Suprapubic skin (tissue), 4 donors: ENCODE data around the gene IFT52. TPM values are rescaled to one million over a fixed set of nuclear protein-coding genes. Genes with fewer than 3 reads are reported as not detected.

Source experiments
- DNase-seq, 2 donors: peaks; one replicate each; pipeline ENCODE4 v3.0.0-alpha.2; 2019; ENCODE audit warnings: low spot score in 2 of 2
- H3K27ac ChIP-seq: fragments of 200-600 bp; sonication (generic); one replicate; pipeline ENCODE4 v1.5.1; 2019
- H3K27me3 ChIP-seq: fragments of 200-600 bp; sonication (generic); one replicate; pipeline ENCODE4 v1.5.1; 2019
- H3K36me3 ChIP-seq: fragments of 200-600 bp; sonication (generic); one replicate; pipeline ENCODE4 v1.5.1; 2019
- H3K4me1 ChIP-seq: fragments of 200-600 bp; sonication (generic); one replicate; pipeline ENCODE4 v1.5.1; 2019
- H3K4me3 ChIP-seq: fragments of 200-600 bp; sonication (generic); one replicate; pipeline ENCODE4 v1.5.1; 2019; ENCODE audit warnings: mild to moderate bottlenecking
- H3K9me3 ChIP-seq: fragments of 200-600 bp; sonication (generic); one replicate; pipeline ENCODE4 v1.5.1; 2019
- EP300 ChIP-seq: sonication (generic); formaldehyde crosslinking; IDR thresholded peaks from one replicate; pipeline ENCODE4 v1.6.1; 2017; ENCODE audit warnings: antibody characterized with exemption
- POLR2A ChIP-seq, 2 donors: fragments of 450-650 bp; IDR thresholded peaks; one replicate each; pipeline ENCODE4 v1.6.1; 2017; ENCODE audit warnings: antibody characterized with exemption in 2 of 2, mild to moderate bottlenecking in 2 of 2, moderate library complexity in 2 of 2
- POLR2AphosphoS5 ChIP-seq, 3 donors: sonication (generic); formaldehyde crosslinking; IDR thresholded peaks; one replicate each; pipeline ENCODE4 v1.6.1; 2017; ENCODE audit warnings: antibody characterized with exemption in 3 of 3
- WGBS: methylation state at CpG from one replicate; pipeline ENCODE4 v1.1.5; 2018; 5-methylcytosine and 5-hydroxymethylcytosine counted together
- total RNA-seq, 4 donors: library from RNA; depleted of rRNA; stranded (reverse); fragments of >200 nt; gene quantifications; one replicate each; pipeline ENCODE4 v1.1.0, GENCODE V29; 2016
- TF ChIP-seq, protein P1 (sequence below), 2 donors: fragments of 200-600 bp in 1 of 2; fragments of 450-650 bp in 1 of 2; sonication (generic) in 1 of 2; IDR thresholded peaks; one replicate each; pipeline ENCODE4 v1.5.1; 2016 to 2019; ENCODE audit warnings: antibody characterized with exemption in 2 of 2, mild to moderate bottlenecking in 1 of 2, moderate library complexity in 1 of 2

Gene IFT52
- total RNA-seq, 4 donors from 2014 or later, result 10.7 to 17.5 (median 13.5) TPM

DNA sequence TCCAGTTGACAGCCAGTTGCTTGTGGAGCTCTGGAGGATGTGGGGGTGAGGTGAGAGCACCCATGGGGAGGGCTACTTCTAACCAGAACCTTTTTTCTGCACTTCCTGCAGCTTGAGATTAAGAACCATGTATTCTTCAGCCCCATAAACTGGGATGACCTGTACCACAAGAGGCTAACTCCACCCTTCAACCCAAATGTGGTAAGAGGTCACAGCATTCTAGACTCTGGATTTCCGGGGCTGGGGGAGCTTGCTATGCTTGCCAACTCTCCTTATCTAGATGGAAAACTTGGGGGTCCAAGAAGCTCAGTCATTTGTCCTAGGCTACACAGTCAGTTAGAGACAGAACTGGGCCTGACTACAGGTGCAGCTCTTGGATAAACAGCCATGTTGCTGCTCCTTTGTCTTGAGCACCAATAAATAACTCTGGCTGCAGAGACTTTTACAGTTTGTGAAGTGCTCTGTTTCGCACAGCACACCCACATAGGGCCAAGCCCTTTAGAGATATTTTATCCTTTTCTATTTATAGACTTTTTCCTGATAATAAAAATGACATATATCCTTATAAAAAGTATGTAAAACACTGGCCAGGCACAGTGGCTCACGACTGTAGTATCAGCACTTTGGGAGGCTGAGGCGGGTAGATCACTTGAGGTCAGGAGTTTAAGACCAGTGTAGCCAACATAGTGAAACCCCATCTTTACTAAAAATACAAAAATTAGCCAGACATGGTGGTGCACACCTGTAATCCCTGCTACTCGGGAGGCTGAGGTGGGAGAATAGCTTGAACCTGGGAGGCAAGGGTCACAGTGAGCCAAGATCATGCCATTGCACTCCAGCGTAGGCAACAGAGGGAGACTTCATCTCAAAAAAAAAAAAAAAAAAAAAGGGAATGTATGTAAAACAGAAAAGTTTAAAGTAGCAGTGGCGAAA lies 10.6 kb upstream of the IFT52 start:
- Histone ChIP-seq H3K9me3 (no peaks in the 10 kb centered on the region), H3K27ac (no peak overlapping the region), H3K27me3 (no peaks in the 10 kb centered on the region), H3K4me3 (no peak overlapping the region), H3K4me1 (no peaks in the 10 kb centered on the region), H3K36me3 (no peaks in the 10 kb centered on the region)
- DNase-seq, result no peak
- TF ChIP-seq POLR2AphosphoS5 (IDR thresholded peaks at IDR 0.05), result no peak
- no peak for TF ChIP-seq POLR2A (IDR thresholded peaks at IDR 0.05)
- no peak for TF ChIP-seq EP300
- TF ChIP-seq, protein P1, sequence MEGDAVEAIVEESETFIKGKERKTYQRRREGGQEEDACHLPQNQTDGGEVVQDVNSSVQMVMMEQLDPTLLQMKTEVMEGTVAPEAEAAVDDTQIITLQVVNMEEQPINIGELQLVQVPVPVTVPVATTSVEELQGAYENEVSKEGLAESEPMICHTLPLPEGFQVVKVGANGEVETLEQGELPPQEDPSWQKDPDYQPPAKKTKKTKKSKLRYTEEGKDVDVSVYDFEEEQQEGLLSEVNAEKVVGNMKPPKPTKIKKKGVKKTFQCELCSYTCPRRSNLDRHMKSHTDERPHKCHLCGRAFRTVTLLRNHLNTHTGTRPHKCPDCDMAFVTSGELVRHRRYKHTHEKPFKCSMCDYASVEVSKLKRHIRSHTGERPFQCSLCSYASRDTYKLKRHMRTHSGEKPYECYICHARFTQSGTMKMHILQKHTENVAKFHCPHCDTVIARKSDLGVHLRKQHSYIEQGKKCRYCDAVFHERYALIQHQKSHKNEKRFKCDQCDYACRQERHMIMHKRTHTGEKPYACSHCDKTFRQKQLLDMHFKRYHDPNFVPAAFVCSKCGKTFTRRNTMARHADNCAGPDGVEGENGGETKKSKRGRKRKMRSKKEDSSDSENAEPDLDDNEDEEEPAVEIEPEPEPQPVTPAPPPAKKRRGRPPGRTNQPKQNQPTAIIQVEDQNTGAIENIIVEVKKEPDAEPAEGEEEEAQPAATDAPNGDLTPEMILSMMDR (IDR thresholded peaks at IDR 0.05), result no peak
- 81% methylated on average over 7 of the region's 7 CpGs for WGBS

DNA sequence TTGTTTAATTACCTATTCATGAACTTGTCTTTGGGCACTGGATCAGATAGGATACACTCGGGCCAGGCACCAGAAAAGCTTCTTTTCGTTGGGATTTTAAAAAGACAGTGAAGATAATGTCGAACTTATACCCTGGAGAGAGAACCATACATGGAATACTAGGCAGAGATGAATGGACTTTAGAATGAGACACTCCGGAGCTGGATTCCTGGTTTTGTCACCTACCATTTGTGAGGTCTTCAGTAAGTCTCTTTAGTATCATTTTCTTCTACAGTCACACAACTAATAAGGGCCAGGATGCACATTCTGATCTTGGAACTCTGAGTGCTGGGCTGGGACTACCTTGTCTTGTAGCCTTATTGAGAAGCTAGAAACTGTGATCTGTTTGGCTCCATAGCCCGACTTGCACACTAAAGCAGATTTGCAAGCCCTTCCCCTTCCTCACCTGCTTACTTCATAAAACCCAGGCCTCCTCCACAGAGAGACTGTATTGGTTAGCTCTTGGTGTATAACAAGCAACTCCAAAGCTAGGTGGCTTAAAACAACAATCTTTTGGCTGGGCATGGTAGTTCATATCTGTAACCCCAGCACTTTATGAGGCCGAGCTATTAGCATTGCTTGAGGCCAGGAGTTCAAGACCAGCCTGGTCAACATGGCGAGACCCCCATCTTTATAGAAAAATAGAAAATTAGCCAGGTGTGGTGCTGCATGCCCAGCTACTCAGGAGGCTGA lies 7.4 kb upstream of the IFT52 start:
- Histone ChIP-seq H3K27ac (no peak overlapping the region), H3K4me1 (no peaks in the 10 kb centered on the region), H3K9me3 (no peaks in the 10 kb centered on the region), H3K27me3 (no peaks in the 10 kb centered on the region), H3K36me3 (no peaks in the 10 kb centered on the region), H3K4me3 (no peak overlapping the region)
- no peak for DNase-seq
- TF ChIP-seq, protein P1 (IDR thresholded peaks at IDR 0.05), result no peak
- TF ChIP-seq POLR2A (IDR thresholded peaks at IDR 0.05) (no peak), POLR2AphosphoS5 (IDR thresholded peaks at IDR 0.05) (no peak), EP300 (no peak)
- 82% methylated on average over 7 of the region's 7 CpGs for WGBS

DNA sequence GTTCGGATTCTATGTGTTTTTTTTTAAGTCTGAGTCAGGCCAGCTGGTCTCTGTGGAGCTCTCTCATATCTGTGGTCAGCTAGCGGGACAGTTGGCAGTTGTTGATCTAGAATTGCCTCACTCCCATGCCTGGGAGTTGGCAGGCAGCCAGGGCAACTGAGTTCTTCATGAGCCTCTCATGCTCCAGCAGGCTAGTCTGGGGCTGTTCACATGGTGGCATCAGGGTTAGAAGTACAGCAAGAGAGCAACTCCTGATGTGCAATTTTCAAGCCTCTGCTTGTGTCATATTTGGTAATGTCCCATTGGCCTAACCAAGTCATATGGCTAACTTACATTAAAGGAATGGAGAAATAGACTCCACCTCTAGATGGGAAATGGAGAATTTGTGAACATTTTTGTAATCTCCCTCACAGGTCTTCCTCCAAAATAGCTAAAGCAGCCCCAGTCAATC lies 6.7 kb upstream of the IFT52 start:
- no peaks in the 10 kb centered on the region for H3K36me3 ChIP-seq
- WGBS, result 52% methylated on average over 2 of the region's 2 CpGs
- H3K27ac ChIP-seq, result no peak overlapping the region
- no peaks in the 10 kb centered on the region for H3K9me3 ChIP-seq
- no peaks in the 10 kb centered on the region for H3K4me1 ChIP-seq
- TF ChIP-seq EP300, result no peak
- TF ChIP-seq POLR2A (IDR thresholded peaks at IDR 0.05), result no peak
- no peak for TF ChIP-seq POLR2AphosphoS5 (IDR thresholded peaks at IDR 0.05)
- TF ChIP-seq, protein P1 (IDR thresholded peaks at IDR 0.05), result no peak
- DNase-seq, result no peak
- H3K27me3 ChIP-seq, result no peaks in the 10 kb centered on the region
- no peak overlapping the region for H3K4me3 ChIP-seq

DNA sequence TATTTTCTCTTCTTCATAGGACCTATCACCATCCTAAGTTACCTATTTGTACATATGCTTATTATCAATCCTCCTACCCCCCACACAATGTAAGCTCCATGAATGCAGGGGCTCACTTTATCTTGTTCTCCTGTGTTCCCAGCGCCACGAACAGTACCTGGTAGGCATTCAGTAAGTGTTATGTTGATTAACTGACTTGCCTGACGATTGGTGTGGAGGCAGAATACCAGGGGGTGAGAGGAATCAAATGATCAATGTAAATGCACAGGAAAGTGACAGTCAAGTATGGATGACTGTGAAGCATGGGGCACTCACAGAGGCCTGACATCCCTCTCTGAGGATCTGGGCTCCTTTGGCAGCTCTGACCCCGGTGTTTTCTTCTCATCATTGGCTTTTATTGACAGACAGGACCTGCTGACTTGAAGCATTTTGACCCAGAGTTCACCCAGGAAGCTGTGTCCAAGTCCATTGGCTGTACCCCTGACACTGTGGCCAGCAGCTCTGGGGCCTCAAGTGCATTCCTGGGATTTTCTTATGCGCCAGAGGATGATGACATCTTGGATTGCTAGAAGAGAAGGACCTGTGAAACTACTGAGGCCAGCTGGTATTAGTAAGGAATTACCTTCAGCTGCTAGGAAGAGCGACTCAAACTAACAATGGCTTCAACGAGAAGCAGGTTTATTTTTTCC lies 6.1 kb upstream of the IFT52 start:
- no peak overlapping the region for H3K4me3 ChIP-seq
- no peaks in the 10 kb centered on the region for H3K27me3 ChIP-seq
- TF ChIP-seq POLR2A (IDR thresholded peaks at IDR 0.05), result no peak
- no peak for TF ChIP-seq EP300
- no peak for TF ChIP-seq POLR2AphosphoS5 (IDR thresholded peaks at IDR 0.05)
- TF ChIP-seq, protein P1 (IDR thresholded peaks at IDR 0.05), result no peak
- H3K4me1 ChIP-seq, result no peaks in the 10 kb centered on the region
- WGBS, result 84% methylated on average over 7 of the region's 7 CpGs
- no peaks in the 10 kb centered on the region for H3K36me3 ChIP-seq
- no peaks in the 10 kb centered on the region for H3K9me3 ChIP-seq
- DNase-seq, result no peak
- no peak overlapping the region for H3K27ac ChIP-seq
